Measurements from ENCODE around the gene TMEM86B. TPM values are rescaled to one million over a fixed set of nuclear protein-coding genes. Genes with fewer than 3 reads are reported as not detected.
A peak's percentile ranks its signal among the peaks of the same experiment; 100 is the strongest.

TMEM86B gene
- total RNA-seq, 1 experiment from 2014 or later = 4.8 TPM

GRCh38 chr19:55254625-55254977, 26.0 kb upstream of the TMEM86B start:
- POLR2A ChIA-PET (ENCODE audit: low non-redundant PET) = no interaction called here

DNA sequence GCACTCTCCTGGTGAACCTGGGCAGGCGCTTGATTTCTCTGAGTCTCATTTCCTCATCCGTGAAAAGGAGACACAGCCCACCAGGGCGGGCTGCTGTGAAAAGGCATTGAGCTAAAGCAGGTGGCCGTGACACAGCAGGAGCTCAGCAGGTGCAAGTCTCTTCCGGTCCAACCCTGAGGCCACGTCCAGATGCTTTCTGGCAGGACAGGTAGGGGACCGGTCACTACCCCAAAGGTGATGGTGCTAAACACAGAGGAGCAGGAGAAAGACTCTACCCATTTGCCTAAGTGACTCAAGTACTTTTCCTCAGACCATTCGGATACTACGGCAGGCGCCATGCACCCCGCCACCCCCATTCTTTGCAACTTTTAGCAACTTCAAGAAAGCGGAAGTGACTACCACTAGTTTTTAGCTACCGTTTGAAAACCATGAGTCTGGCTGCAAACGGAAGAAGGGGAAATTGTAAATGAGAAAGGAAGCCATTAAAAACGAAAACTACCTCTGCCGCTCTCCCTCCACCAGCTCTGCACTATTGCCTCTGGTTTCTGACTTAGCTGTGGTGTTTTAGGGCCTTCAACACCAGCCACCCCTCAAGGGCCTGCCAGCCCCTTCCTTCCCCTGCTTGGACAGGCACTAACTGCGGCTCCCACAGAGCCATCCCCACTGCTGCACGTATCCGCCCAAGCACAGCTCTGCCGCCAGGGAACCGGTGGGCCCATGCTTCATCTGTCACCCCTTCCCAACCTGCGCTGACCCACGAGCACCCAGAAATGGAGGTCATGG, 25.5 kb upstream of the TMEM86B start:
- DNase-seq (ENCODE audit: low spot score) = no peak
- Histone ChIP-seq H3K4me1 (ENCODE audit: insufficient read depth, low read length, poor library complexity, severe bottlenecking) (peaks cover 17% of the 10 kb centered on the region), H3K27ac (ENCODE audit: low read depth, low read length, poor library complexity, severe bottlenecking) (peak overlapping the region; percentile 42), H3K4me3 (ENCODE audit: low read depth, low read length, poor library complexity, severe bottlenecking) (no peak overlapping the region), H3K36me3 (ENCODE audit: insufficient read depth, low read length, poor library complexity, severe bottlenecking) (peaks cover 7% of the 10 kb centered on the region), H3K9me3 (ENCODE audit: low read depth, low read length, poor library complexity, severe bottlenecking) (no peaks in the 10 kb centered on the region), H3K27me3 (replicated peaks; ENCODE audit: insufficient read depth, low read depth, low read length, poor library complexity) (no peaks in the 10 kb centered on the region)
- intact Hi-C loops (cut with micrococcal nuclease; ENCODE audit: unreplicated experiment) = no loop called here
- ChIA-PET CTCF (no interaction called here), POLR2A (ENCODE audit: low non-redundant PET) (no interaction called here)
- no TSS peak for BruUV-seq (replicated peaks)
- TF ChIP-seq EZH2 (IDR thresholded peaks at IDR 0.05; ENCODE audit: borderline replicate concordance, low read depth, low read length, poor library complexity, severe bottlenecking) (no peak), CTCF (conservative IDR thresholded peaks at IDR 0.05; ENCODE audit: low read depth, low read length) (no peak)

More at GRCh38 chr19:55254625-55254977, 26.0 kb upstream of the TMEM86B start:
- no peak for DNase-seq (ENCODE audit: low spot score)
- Histone ChIP-seq H3K27ac (ENCODE audit: low read depth, low read length, poor library complexity, severe bottlenecking) (peak overlapping the region; percentile 42), H3K4me1 (ENCODE audit: insufficient read depth, low read length, poor library complexity, severe bottlenecking) (peaks cover 19% of the 10 kb centered on the region), H3K9me3 (ENCODE audit: low read depth, low read length, poor library complexity, severe bottlenecking) (no peaks in the 10 kb centered on the region), H3K36me3 (ENCODE audit: insufficient read depth, low read length, poor library complexity, severe bottlenecking) (peaks cover 7% of the 10 kb centered on the region), H3K27me3 (replicated peaks; ENCODE audit: insufficient read depth, low read depth, low read length, poor library complexity) (no peaks in the 10 kb centered on the region), H3K4me3 (ENCODE audit: low read depth, low read length, poor library complexity, severe bottlenecking) (no peak overlapping the region)
- CTCF ChIA-PET = no interaction called here
- intact Hi-C loops (cut with micrococcal nuclease; ENCODE audit: unreplicated experiment) = no loop called here
- no peak for TF ChIP-seq CTCF (conservative IDR thresholded peaks at IDR 0.05; ENCODE audit: low read depth, low read length)
- no peak for TF ChIP-seq EZH2 (IDR thresholded peaks at IDR 0.05; ENCODE audit: borderline replicate concordance, low read depth, low read length, poor library complexity, severe bottlenecking)
- BruUV-seq (replicated peaks) = no TSS peak

- peak overlapping the region; percentile 42 for H3K27ac ChIP-seq (ENCODE audit: low read depth, low read length, poor library complexity, severe bottlenecking)
- no TSS peak for BruUV-seq (replicated peaks)
- intact Hi-C loops (cut with micrococcal nuclease; ENCODE audit: unreplicated experiment) = no loop called here
- no peaks in the 10 kb centered on the region for H3K9me3 ChIP-seq (ENCODE audit: low read depth, low read length, poor library complexity, severe bottlenecking)
- no peak for TF ChIP-seq EZH2 (IDR thresholded peaks at IDR 0.05; ENCODE audit: borderline replicate concordance, low read depth, low read length, poor library complexity, severe bottlenecking)
- no peak for TF ChIP-seq CTCF (conservative IDR thresholded peaks at IDR 0.05; ENCODE audit: low read depth, low read length)
- peaks cover 17% of the 10 kb centered on the region for H3K4me1 ChIP-seq (ENCODE audit: insufficient read depth, low read length, poor library complexity, severe bottlenecking)
- no peaks in the 10 kb centered on the region for H3K27me3 ChIP-seq (replicated peaks; ENCODE audit: insufficient read depth, low read depth, low read length, poor library complexity)
- ChIA-PET CTCF (no interaction called here), POLR2A (ENCODE audit: low non-redundant PET) (no interaction called here)
- peaks cover 7% of the 10 kb centered on the region for H3K36me3 ChIP-seq (ENCODE audit: insufficient read depth, low read length, poor library complexity, severe bottlenecking)
- H3K4me3 ChIP-seq (ENCODE audit: low read depth, low read length, poor library complexity, severe bottlenecking) = no peak overlapping the region
- DNase-seq (ENCODE audit: low spot score) = no peak
These were observed 24.4 kb upstream of the TMEM86B start for GRCh38 chr19:55252760-55253663.

Data from A673 (cell line).